OCI-LY1 (cell line): ENCODE results near the gene CTNS.

Source experiments
- EZH2 ChIP-seq: fragments of 200-600 bp; sonication (generic), shearing (Covaris generic); IDR thresholded peaks from 2 replicates; pipeline ENCODE4 v1.8.0; 2017; ENCODE audit warnings: borderline replicate concordance, mixed run types, mild to moderate bottlenecking, antibody characterized with exemption, low read length, moderate library complexity, mixed read lengths
- TF ChIP-seq, protein P1 (sequence below): fragments of 200-600 bp; sonication (generic), shearing (Covaris generic); IDR thresholded peaks from 2 replicates; pipeline ENCODE4 v1.5.1; 2017; ENCODE audit warnings: mild to moderate bottlenecking, antibody characterized with exemption, low read length, moderate library complexity, mixed read lengths

DNA sequence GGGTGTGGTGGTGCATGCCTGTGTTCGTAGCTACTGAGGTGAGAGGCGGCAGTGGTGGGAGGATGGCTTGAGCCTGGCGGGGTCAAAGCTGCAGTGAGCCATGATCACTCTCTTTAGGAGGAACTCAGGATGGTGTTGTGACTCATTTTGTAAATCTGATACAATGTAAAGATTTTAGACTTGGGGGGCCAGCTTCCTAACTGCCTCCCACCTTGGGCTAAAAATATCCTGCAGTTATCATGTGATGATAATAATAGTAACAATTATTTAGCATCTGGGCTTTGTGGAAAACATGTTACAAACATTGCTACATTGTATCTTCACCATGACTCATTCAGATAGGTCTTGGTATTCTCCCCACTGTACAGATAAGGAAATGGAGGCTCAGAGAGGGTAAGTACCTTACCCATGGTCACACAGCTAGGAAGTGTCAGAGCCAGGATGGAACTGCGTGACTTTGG is 7.4 kb downstream of the CTNS start:
- TF ChIP-seq, protein P1, sequence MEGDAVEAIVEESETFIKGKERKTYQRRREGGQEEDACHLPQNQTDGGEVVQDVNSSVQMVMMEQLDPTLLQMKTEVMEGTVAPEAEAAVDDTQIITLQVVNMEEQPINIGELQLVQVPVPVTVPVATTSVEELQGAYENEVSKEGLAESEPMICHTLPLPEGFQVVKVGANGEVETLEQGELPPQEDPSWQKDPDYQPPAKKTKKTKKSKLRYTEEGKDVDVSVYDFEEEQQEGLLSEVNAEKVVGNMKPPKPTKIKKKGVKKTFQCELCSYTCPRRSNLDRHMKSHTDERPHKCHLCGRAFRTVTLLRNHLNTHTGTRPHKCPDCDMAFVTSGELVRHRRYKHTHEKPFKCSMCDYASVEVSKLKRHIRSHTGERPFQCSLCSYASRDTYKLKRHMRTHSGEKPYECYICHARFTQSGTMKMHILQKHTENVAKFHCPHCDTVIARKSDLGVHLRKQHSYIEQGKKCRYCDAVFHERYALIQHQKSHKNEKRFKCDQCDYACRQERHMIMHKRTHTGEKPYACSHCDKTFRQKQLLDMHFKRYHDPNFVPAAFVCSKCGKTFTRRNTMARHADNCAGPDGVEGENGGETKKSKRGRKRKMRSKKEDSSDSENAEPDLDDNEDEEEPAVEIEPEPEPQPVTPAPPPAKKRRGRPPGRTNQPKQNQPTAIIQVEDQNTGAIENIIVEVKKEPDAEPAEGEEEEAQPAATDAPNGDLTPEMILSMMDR: no peak
- no peak for TF ChIP-seq EZH2
